HepG2 (cell line): ENCODE data around the gene PDGFRA. TPM values are rescaled to one million over a fixed set of nuclear protein-coding genes. Genes with fewer than 3 reads are reported as not detected.

Experiments
- ATAC-seq: fragments of 200-7000 bp; cut with Tn5 transposase; 3 replicates; pipeline ENCODE4 v1.9.1; 2020; ENCODE audit warnings: mild to moderate bottlenecking, moderate library complexity
- BruUV-seq: library from RNA; stranded (reverse); fragments of 400-500 nt; replicated peaks from 2 replicates; lab custom pipeline; 2021; lab: Mats Ljungman, UMichigan
- CTCF ChIA-PET: fragments of 300-600 bp; formaldehyde crosslinking; extraction: SDS; loops from one replicate; lab custom pipeline; 2021; ENCODE audit warnings: low total read pairs, inconsistent platforms, low intra/inter-chr PET ratio; lab: Yijun Ruan, JAX
- POLR2A ChIA-PET: fragments of 350-600 bp; sonication (Branson Sonifier 250); formaldehyde crosslinking; loops from one replicate; lab custom pipeline; 2020; ENCODE audit warnings: antibody characterized with exemption, inconsistent platforms; lab: Yijun Ruan, JAX
- DNase-seq: peaks from one replicate; pipeline ENCODE4 v3.0.0-alpha.2; 2015; ENCODE audit warnings: low spot score
- FAIRE-seq: peaks from 3 replicates; lab custom pipeline; 2011; peaks lifted over from hg19 to GRCh38; lab: Jason Lieb, UNC
- H2AFZ ChIP-seq: one replicate; pipeline ENCODE4 v1.6.1; 2011; ENCODE audit warnings: low read length, inconsistent platforms
- H3K27ac ChIP-seq: fragments of 300-600 bp; 3 replicates; pipeline ENCODE4 v1.8.0; 2011; ENCODE audit warnings: mixed run types, mild to moderate bottlenecking, mixed read lengths, low read length, inconsistent platforms; ENCODE audit not compliant: insufficient read depth; ENCODE audit errors: extremely low read length
- H3K27me3 ChIP-seq, 2 experiments: fragments of 200-600 bp in 1 of 2; 2 replicates in 1 of 2; 3 replicates in 1 of 2; pipeline versions ENCODE4 v1.6.0 to v1.8.0; 2011; ENCODE audit warnings: low read length in 2 of 2, mild to moderate bottlenecking in 2 of 2, moderate library complexity in 2 of 2, inconsistent platforms in 1 of 2; ENCODE audit not compliant: insufficient read depth in 2 of 2, control insufficient read depth in 1 of 2
- H3K36me3 ChIP-seq, 2 experiments: fragments of 200-600 bp in 1 of 2; replicated peaks in 1 of 2; 2 replicates in 1 of 2; 3 replicates in 1 of 2; pipeline versions ENCODE4 v1.5.1 to v1.8.0; 2011; ENCODE audit warnings: low read length in 2 of 2, inconsistent platforms in 1 of 2; ENCODE audit not compliant: insufficient read depth in 2 of 2, control insufficient read depth in 1 of 2
- H3K4me1 ChIP-seq: 2 replicates; pipeline ENCODE4 v1.5.1; 2012; ENCODE audit warnings: low read length, inconsistent platforms; ENCODE audit not compliant: insufficient read depth
- H3K4me2 ChIP-seq: 2 replicates; pipeline ENCODE4 v1.6.0; 2011; ENCODE audit warnings: low read depth, low read length, inconsistent platforms
- H3K4me3 ChIP-seq, 3 experiments: fragments of 200-600 bp in 1 of 3; sonication (generic), shearing (Covaris generic) in 1 of 3; replicated peaks in 1 of 3; 2 replicates each; pipeline ENCODE4 v1.5.1; 2011 to 2016; ENCODE audit warnings: low read length in 3 of 3, inconsistent platforms in 2 of 3, low read depth in 2 of 3, mild to moderate bottlenecking in 2 of 3, control low read depth in 1 of 3, mixed read lengths in 1 of 3; ENCODE audit not compliant: insufficient read depth in 1 of 3
- H3K79me2 ChIP-seq: one replicate; pipeline ENCODE4 v1.6.1; 2011; ENCODE audit warnings: low read length, inconsistent platforms; ENCODE audit not compliant: insufficient read depth
- H3K9ac ChIP-seq: 2 replicates; pipeline ENCODE4 v1.6.0; 2011; ENCODE audit warnings: mild to moderate bottlenecking, low read depth, low read length, inconsistent platforms; ENCODE audit not compliant: insufficient read depth
- H3K9me3 ChIP-seq: 2 replicates; pipeline ENCODE4 v1.5.1; 2012; ENCODE audit warnings: mild to moderate bottlenecking, low read length
- H4K20me1 ChIP-seq: 2 replicates; pipeline ENCODE4 v1.6.0; 2011; ENCODE audit warnings: inconsistent platforms, mild to moderate bottlenecking, low read length, moderate library complexity; ENCODE audit not compliant: insufficient read depth
- BCL6 ChIP-seq: IDR thresholded peaks from 2 replicates; pipeline ENCODE4 v1.6.1; 2016; ENCODE audit warnings: missing genetic modification reagents, missing compliant biosample characterization
- CEBPG ChIP-seq: IDR thresholded peaks from 2 replicates; pipeline ENCODE4 v1.6.1; 2016
- JUN ChIP-seq: sonication (generic); formaldehyde crosslinking; IDR thresholded peaks from 2 replicates; pipeline ENCODE4 v1.4.0; 2020; ENCODE audit warnings: mild to moderate bottlenecking, missing genetic modification reagents
- LBX2 ChIP-seq: sonication (generic); formaldehyde crosslinking; IDR thresholded peaks from 2 replicates; pipeline ENCODE4 v1.5.0; 2020; ENCODE audit warnings: missing genetic modification reagents, mild to moderate bottlenecking, borderline replicate concordance
- NONO ChIP-seq, 2 experiments: fragments of 450-650 bp in 1 of 2; sonication (generic) in 1 of 2; formaldehyde crosslinking in 1 of 2; IDR thresholded peaks in 1 of 2; conservative IDR thresholded peaks in 1 of 2; 2 replicates each; pipeline versions ENCODE4 v1.6.1 to v1.8.0; 2017 to 2022; ENCODE audit warnings: mild to moderate bottlenecking in 1 of 2, missing genetic modification reagents in 1 of 2, moderate library complexity in 1 of 2
- PHF5A ChIP-seq: IDR thresholded peaks from one replicate; pipeline ENCODE4 v1.6.1; 2018; ENCODE audit warnings: low read depth, missing genetic modification reagents; ENCODE audit not compliant: unreplicated experiment
- PRDM10 ChIP-seq: sonication (generic); formaldehyde crosslinking; IDR thresholded peaks from 2 replicates; pipeline ENCODE4 v1.4.0; 2020; ENCODE audit warnings: low read depth, missing genetic modification reagents
- PTBP1 ChIP-seq: fragments of 200-400 bp; formaldehyde crosslinking; IDR thresholded peaks from 2 replicates; pipeline ENCODE4 v1.6.1; 2018; ENCODE audit warnings: low read length, low read depth; ENCODE audit not compliant: poor library complexity, severe bottlenecking
- REXO4 ChIP-seq: sonication (generic); formaldehyde crosslinking; IDR thresholded peaks from 2 replicates; pipeline ENCODE4 v1.8.0; 2022; ENCODE audit warnings: missing genetic modification reagents, mild to moderate bottlenecking, borderline replicate concordance
- SAP130 ChIP-seq: IDR thresholded peaks from 2 replicates; pipeline ENCODE4 v1.6.1; 2016; ENCODE audit warnings: low read depth
- SIX4 ChIP-seq: sonication (generic); formaldehyde crosslinking; IDR thresholded peaks from 2 replicates; pipeline ENCODE4 v1.4.0; 2020; ENCODE audit warnings: missing genetic modification reagents
- SOX6 ChIP-seq, 2 experiments: fragments of 450-650 bp in 1 of 2; sonication (generic) in 1 of 2; formaldehyde crosslinking in 1 of 2; IDR thresholded peaks; 2 replicates each; pipeline versions ENCODE4 v1.4.0 to v1.6.1; 2017 to 2020; ENCODE audit warnings: antibody characterized with exemption in 1 of 2, mild to moderate bottlenecking in 1 of 2, missing genetic modification reagents in 1 of 2
- TEAD2 ChIP-seq: sonication (generic); formaldehyde crosslinking; IDR thresholded peaks from 2 replicates; pipeline ENCODE4 v1.9.0; 2021; ENCODE audit warnings: missing genetic modification reagents
- U2AF2 ChIP-seq: fragments of 200-400 bp; formaldehyde crosslinking; IDR thresholded peaks from 2 replicates; pipeline ENCODE4 v1.6.1; 2017; ENCODE audit warnings: low read depth, mild to moderate bottlenecking, low read length
- ZNF430 ChIP-seq: sonication (generic); formaldehyde crosslinking; IDR thresholded peaks from 2 replicates; pipeline ENCODE4 v1.9.0; 2021; ENCODE audit warnings: mild to moderate bottlenecking, missing genetic modification reagents
- ZNF879 ChIP-seq: sonication (generic); formaldehyde crosslinking; IDR thresholded peaks from 2 replicates; pipeline ENCODE4 v1.8.1; 2023; ENCODE audit warnings: missing genetic modification reagents
- WGBS: methylation state at CpG from one replicate; pipeline ENCODE4 v1.1.6; 2017; ENCODE audit warnings: low lambda C conversion rate; 5-methylcytosine and 5-hydroxymethylcytosine counted together
- in situ Hi-C: cut with HindIII; loops from 2 replicates; pipeline ENCODE4 v1.10.0; 2017; ENCODE audit warnings: low pct_unique_long_range_greater_than_20kb; ENCODE audit not compliant: extremely low pct_ligation_motif_present
- intact Hi-C: fragments of 100-400 bp; cut with micrococcal nuclease; formaldehyde crosslinking; loops from one replicate; pipeline ENCODE4 v1.10.0; 2022; ENCODE audit not compliant: unreplicated experiment
- polyA plus RNA-seq, 8 experiments: library from polyadenylated mRNA; depleted of rRNA in 3 of 8; stranded (reverse) in 7 of 8; unstranded in 1 of 8; fragments of >200 nt; fragmentation: Illumina TruSeq in 4 of 8; extraction: Trizol in 4 of 8; gene quantifications; 2 replicates each; pipeline versions ENCODE4 v1.2.1 to v1.2.3, GENCODE V29; 2011 to 2016; ENCODE audit warnings: low read depth in 4 of 8, missing spikeins in 1 of 8, mixed read lengths in 1 of 8; ENCODE audit not compliant: insufficient read depth in 1 of 8
- total RNA-seq, 5 experiments: library from RNA; depleted of rRNA; stranded (reverse); fragments of >200 nt; fragmentation: Illumina TruSeq; extraction: Trizol; gene quantifications; 2 replicates each; pipeline ENCODE4 v1.2.3, GENCODE V29; 2016; ENCODE audit warnings: low read depth in 1 of 5
- TF ChIP-seq, protein P1 (sequence below): sonication (generic); formaldehyde crosslinking; IDR thresholded peaks from 2 replicates; pipeline ENCODE4 v1.8.0; 2022; ENCODE audit warnings: mild to moderate bottlenecking, missing genetic modification reagents
- TF ChIP-seq, protein P2 (sequence below): IDR thresholded peaks from 2 replicates; pipeline ENCODE4 v1.6.1; 2016; ENCODE audit warnings: control low read depth
- TF ChIP-seq, protein P3 (sequence below): sonication (generic); formaldehyde crosslinking; IDR thresholded peaks from 2 replicates; pipeline ENCODE4 v1.5.1; 2020; ENCODE audit warnings: missing genetic modification reagents, mild to moderate bottlenecking, borderline replicate concordance

PDGFRA gene
- total and polyA plus RNA-seq, 2 of the 13 experiments (the other 11 are each of a cell fraction or from before 2014, with no cell fraction given) = 0.04 TPM; not detected in 1

DNA sequence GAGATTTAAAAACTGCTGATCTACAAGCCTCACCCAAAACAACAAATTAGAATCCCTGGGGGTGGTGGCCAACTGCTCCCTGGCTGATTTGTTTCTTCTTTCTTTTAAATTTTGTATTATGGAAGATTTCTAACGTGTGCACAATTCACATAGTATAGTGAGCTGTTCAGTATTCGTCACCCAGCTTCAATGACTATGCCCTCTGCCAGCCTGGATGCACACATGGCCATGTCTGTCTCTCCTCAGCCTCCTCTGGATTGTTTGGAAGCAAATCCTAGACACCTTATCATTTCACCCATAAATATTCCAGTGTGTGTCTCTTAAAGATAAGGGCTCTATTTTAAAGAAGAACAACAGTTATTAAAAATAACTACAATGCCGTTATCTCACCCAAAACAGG is 61.9 kb downstream of the PDGFRA start:
- TF ChIP-seq, protein P1, sequence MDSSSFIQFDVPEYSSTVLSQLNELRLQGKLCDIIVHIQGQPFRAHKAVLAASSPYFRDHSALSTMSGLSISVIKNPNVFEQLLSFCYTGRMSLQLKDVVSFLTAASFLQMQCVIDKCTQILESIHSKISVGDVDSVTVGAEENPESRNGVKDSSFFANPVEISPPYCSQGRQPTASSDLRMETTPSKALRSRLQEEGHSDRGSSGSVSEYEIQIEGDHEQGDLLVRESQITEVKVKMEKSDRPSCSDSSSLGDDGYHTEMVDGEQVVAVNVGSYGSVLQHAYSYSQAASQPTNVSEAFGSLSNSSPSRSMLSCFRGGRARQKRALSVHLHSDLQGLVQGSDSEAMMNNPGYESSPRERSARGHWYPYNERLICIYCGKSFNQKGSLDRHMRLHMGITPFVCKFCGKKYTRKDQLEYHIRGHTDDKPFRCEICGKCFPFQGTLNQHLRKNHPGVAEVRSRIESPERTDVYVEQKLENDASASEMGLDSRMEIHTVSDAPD (CRISPR knock-in tag) = no peak
- TF ChIP-seq ZNF879 (no peak), REXO4 (CRISPR knock-in tag) (no peak), U2AF2 (no peak), CEBPG (no peak), SOX6 (IDR thresholded peaks at IDR 0.05) (no peak), SOX6 (CRISPR knock-in tag; IDR thresholded peaks at IDR 0.05) (no peak), ZNF430 (CRISPR knock-in tag) (no peak), TEAD2 (CRISPR knock-in tag) (no peak), PTBP1 (no peak), BCL6 (no peak), JUN (CRISPR knock-in tag) (no peak), PHF5A (no peak), SAP130 (CRISPR knock-in tag) (no peak), PRDM10 (no peak), NONO (IDR thresholded peaks at IDR 0.05) (no peak), NONO (CRISPR knock-in tag; conservative IDR thresholded peaks at IDR 0.05) (no peak), SIX4 (no peak), LBX2 (no peak)
- TF ChIP-seq, protein P2, sequence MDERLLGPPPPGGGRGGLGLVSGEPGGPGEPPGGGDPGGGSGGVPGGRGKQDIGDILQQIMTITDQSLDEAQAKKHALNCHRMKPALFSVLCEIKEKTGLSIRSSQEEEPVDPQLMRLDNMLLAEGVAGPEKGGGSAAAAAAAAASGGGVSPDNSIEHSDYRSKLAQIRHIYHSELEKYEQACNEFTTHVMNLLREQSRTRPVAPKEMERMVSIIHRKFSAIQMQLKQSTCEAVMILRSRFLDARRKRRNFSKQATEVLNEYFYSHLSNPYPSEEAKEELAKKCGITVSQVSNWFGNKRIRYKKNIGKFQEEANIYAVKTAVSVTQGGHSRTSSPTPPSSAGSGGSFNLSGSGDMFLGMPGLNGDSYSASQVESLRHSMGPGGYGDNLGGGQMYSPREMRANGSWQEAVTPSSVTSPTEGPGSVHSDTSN (CRISPR knock-in tag) = no peak
- TF ChIP-seq, protein P3, sequence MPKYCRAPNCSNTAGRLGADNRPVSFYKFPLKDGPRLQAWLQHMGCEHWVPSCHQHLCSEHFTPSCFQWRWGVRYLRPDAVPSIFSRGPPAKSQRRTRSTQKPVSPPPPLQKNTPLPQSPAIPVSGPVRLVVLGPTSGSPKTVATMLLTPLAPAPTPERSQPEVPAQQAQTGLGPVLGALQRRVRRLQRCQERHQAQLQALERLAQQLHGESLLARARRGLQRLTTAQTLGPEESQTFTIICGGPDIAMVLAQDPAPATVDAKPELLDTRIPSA = no peak
- ATAC-seq = no peak

More for the DNA sequence above, 61.9 kb downstream of the PDGFRA start:
- ChIA-PET CTCF (no interaction called here), POLR2A (no interaction called here)
- BruUV-seq = no TSS peak
- no peak for FAIRE-seq
- no peak for DNase-seq
- H3K4me1 ChIP-seq = no peaks in the 10 kb centered on the region; the same call in 1 of the 2 replicates
- H3K4me3 ChIP-seq = no peak overlapping the region
- no peak overlapping the region for H3K4me2 ChIP-seq
- 1% methylated on average over 3 of the region's 3 CpGs for WGBS
- in situ Hi-C loops = no loop called here
- H4K20me1 ChIP-seq = no peaks in the 10 kb centered on the region
- no peaks in the 10 kb centered on the region for H3K79me2 ChIP-seq
- no peaks in the 10 kb centered on the region for H3K36me3 ChIP-seq
- H3K9ac ChIP-seq = no peak overlapping the region
- H3K27ac ChIP-seq = no peak overlapping the region
- H3K9me3 ChIP-seq = no peaks in the 10 kb centered on the region
- H2AFZ ChIP-seq = no peak overlapping the region
- H3K27me3 ChIP-seq = peaks cover 0 to 3% of the 10 kb centered on the region in 2 experiments; a peak in 1 of 5 replicates
- intact Hi-C loops = no loop called here
